GM12864 (cell line): ENCODE data around the gene NRXN2.
"Not testable (repeated sequence)": the region's sequence is repeated elsewhere in the genome, so short reads cannot be mapped to it uniquely, and the experiment has no call there.

Experiments
- DNase-seq: peaks from one replicate; pipeline ENCODE4 v3.0.0-alpha.2; 2011; ENCODE audit warnings: low read depth
- H3K4me3 ChIP-seq: 2 replicates; pipeline ENCODE4 v1.5.1; 2011; ENCODE audit warnings: mild to moderate bottlenecking, low read depth, low read length, control low read depth
- CTCF ChIP-seq: IDR thresholded peaks from 2 replicates; pipeline ENCODE4 v1.5.1; 2011; ENCODE audit warnings: low read depth, mild to moderate bottlenecking, moderate library complexity, low read length, control low read depth, inconsistent platforms; ENCODE audit errors: missing control alignments

The NRXN2 gene

GRCh38 chr11:64600281-64600992, 122.6 kb downstream of the NRXN2 start:
- no peak for DNase-seq
- H3K4me3 ChIP-seq = no peak overlapping the region
- no peak for TF ChIP-seq CTCF

GRCh38 chr11:64599698-64600211, 123.2 kb downstream of the NRXN2 start:
- TF ChIP-seq CTCF = no peak
- DNase-seq = no peak
- H3K4me3 ChIP-seq = no peak overlapping the region

- TF ChIP-seq CTCF = no peak
Observed at GRCh38 chr11:64598797-64599697, 124.0 kb downstream of the NRXN2 start.

GRCh38 chr11:64598106-64598796, 124.7 kb downstream of the NRXN2 start:
- DNase-seq = no peak
- no peak for TF ChIP-seq CTCF

More at GRCh38 chr11:64598797-64599697, 124.0 kb downstream of the NRXN2 start:
- H3K4me3 ChIP-seq = no peak overlapping the region
- DNase-seq = no peak

GRCh38 chr11:64597671-64598101, 125.3 kb downstream of the NRXN2 start:
- no peak for TF ChIP-seq CTCF
- no peak for DNase-seq
- no peak overlapping the region for H3K4me3 ChIP-seq

More at GRCh38 chr11:64598106-64598796, 124.7 kb downstream of the NRXN2 start:
- no peak overlapping the region for H3K4me3 ChIP-seq

GRCh38 chr11:64595922-64596321, 127.1 kb downstream of the NRXN2 start:
- DNase-seq = not testable (repeated sequence)

More at GRCh38 chr11:64595922-64596321, 127.1 kb downstream of the NRXN2 start:
- H3K4me3 ChIP-seq = not testable (repeated sequence)
